IMR-90 (cell line): ENCODE results near the gene RBKS. TPM values are rescaled to one million over a fixed set of nuclear protein-coding genes. Genes with fewer than 3 reads are reported as not detected.

ENCODE experiments used
- ATAC-seq: fragments of 200-7000 bp; cut with Tn5 transposase; 2 replicates; pipeline ENCODE4 v1.9.1; 2020; ENCODE audit warnings: low read depth, mild to moderate bottlenecking, moderate library complexity
- BruUV-seq: library from RNA; stranded (reverse); fragments of 400-500 nt; replicated peaks from 2 replicates; lab custom pipeline; 2021; lab: Mats Ljungman, UMichigan
- CTCF ChIA-PET: fragments of 300-600 bp; formaldehyde crosslinking; extraction: SDS; loops from one replicate; lab custom pipeline; 2021; ENCODE audit warnings: antibody characterized with exemption; lab: Yijun Ruan, JAX
- POLR2A ChIA-PET: fragments of 300-600 bp; sonication (Branson Sonifier 250); formaldehyde crosslinking; loops from one replicate; lab custom pipeline; 2022; ENCODE audit warnings: antibody characterized with exemption; ENCODE audit not compliant: unreplicated experiment; lab: Charles Lee
- DNase-seq: peaks from one replicate; pipeline ENCODE4 v3.0.0; 2013
- H2AFZ ChIP-seq: replicated peaks from 2 replicates; pipeline ENCODE3; 2013; ENCODE audit warnings: low read length, mild to moderate bottlenecking; ENCODE audit not compliant: poor library complexity
- H2AK5ac ChIP-seq: 2 replicates; pipeline ENCODE4 v1.6.1; 2013; ENCODE audit warnings: low read depth, low read length, inconsistent platforms
- H2AK9ac ChIP-seq: replicated peaks from 2 replicates; pipeline ENCODE3; 2013; ENCODE audit warnings: mild to moderate bottlenecking, low read depth, low read length, moderate library complexity; ENCODE audit not compliant: poor library complexity
- H2BK120ac ChIP-seq: 2 replicates; pipeline ENCODE4 v1.6.1; 2013; ENCODE audit warnings: low read depth, low read length, inconsistent platforms
- H2BK15ac ChIP-seq: 3 replicates; pipeline ENCODE4 v1.6.1; 2013; ENCODE audit warnings: low read depth, low read length, inconsistent platforms
- H2BK20ac ChIP-seq: 2 replicates; pipeline ENCODE4 v1.6.1; 2013; ENCODE audit warnings: low read depth, mild to moderate bottlenecking, inconsistent platforms, low read length, moderate library complexity
- H2BK5ac ChIP-seq: 2 replicates; pipeline ENCODE4 v1.6.1; 2013; ENCODE audit warnings: mild to moderate bottlenecking, low read depth, low read length, inconsistent platforms; ENCODE audit not compliant: poor library complexity, severe bottlenecking
- H3K14ac ChIP-seq: replicated peaks from 2 replicates; pipeline ENCODE4 v1.6.1; 2013; ENCODE audit warnings: low read depth, low read length, inconsistent platforms
- H3K18ac ChIP-seq: 2 replicates; pipeline ENCODE4 v1.6.1; 2013; ENCODE audit warnings: low read depth, low read length, control low read depth
- H3K23ac ChIP-seq: 2 replicates; pipeline ENCODE4 v1.6.1; 2013; ENCODE audit warnings: low read depth, low read length, inconsistent platforms
- H3K27ac ChIP-seq: 2 replicates; pipeline ENCODE4 v1.5.1; 2013; ENCODE audit warnings: mild to moderate bottlenecking, control low read depth, low read length; ENCODE audit not compliant: insufficient read depth
- H3K27me3 ChIP-seq: 2 replicates; pipeline ENCODE4 v1.6.1; 2013; ENCODE audit warnings: low read length; ENCODE audit not compliant: control insufficient read depth, insufficient read depth
- H3K36me3 ChIP-seq: 2 replicates; pipeline ENCODE4 v1.6.1; 2013; ENCODE audit warnings: low read length, mixed read lengths; ENCODE audit not compliant: control insufficient read depth, insufficient read depth
- H3K4ac ChIP-seq: 2 replicates; pipeline ENCODE4 v1.6.1; 2013; ENCODE audit warnings: low read depth, low read length, inconsistent platforms
- H3K4me1 ChIP-seq: 2 replicates; pipeline ENCODE4 v1.6.1; 2013; ENCODE audit warnings: low read length, mixed read lengths; ENCODE audit not compliant: control insufficient read depth, insufficient read depth
- H3K4me2 ChIP-seq: 2 replicates; pipeline ENCODE4 v1.6.1; 2013; ENCODE audit warnings: low read depth, mild to moderate bottlenecking, control low read depth, low read length, moderate library complexity
- H3K4me3 ChIP-seq: 2 replicates; pipeline ENCODE4 v1.5.1; 2013; ENCODE audit warnings: low read depth, mild to moderate bottlenecking, control low read depth, low read length, moderate library complexity; ENCODE audit not compliant: insufficient read depth
- H3K56ac ChIP-seq: 2 replicates; pipeline ENCODE4 v1.6.1; 2013; ENCODE audit warnings: low read length, inconsistent platforms; ENCODE audit not compliant: insufficient read depth; ENCODE audit errors: extremely low read depth
- H3K79me1 ChIP-seq, 2 experiments: 2 replicates each; pipeline ENCODE4 v1.6.1; 2013; ENCODE audit warnings: low read length in 2 of 2, inconsistent platforms in 1 of 2, low read depth in 1 of 2
- H3K9ac ChIP-seq: 2 replicates; pipeline ENCODE4 v1.6.1; 2013; ENCODE audit warnings: low read depth, low read length, control low read depth
- H3K9me1 ChIP-seq: 2 replicates; pipeline ENCODE4 v1.6.1; 2013; ENCODE audit warnings: low read length, inconsistent platforms; ENCODE audit not compliant: insufficient read depth
- H3K9me3 ChIP-seq: 2 replicates; pipeline ENCODE4 v1.6.1; 2013; ENCODE audit warnings: low read length; ENCODE audit not compliant: control insufficient read depth, insufficient read depth
- H4K20me1 ChIP-seq: 2 replicates; pipeline ENCODE4 v1.6.1; 2013; ENCODE audit warnings: low read length, inconsistent platforms; ENCODE audit not compliant: insufficient read depth
- H4K5ac ChIP-seq: 2 replicates; pipeline ENCODE4 v1.6.1; 2013; ENCODE audit warnings: mild to moderate bottlenecking, low read depth, low read length, control low read depth
- H4K8ac ChIP-seq, 2 experiments: 2 replicates each; pipeline ENCODE4 v1.6.1; 2013; ENCODE audit warnings: low read depth in 2 of 2, low read length in 2 of 2, control low read depth in 1 of 2, inconsistent platforms in 1 of 2
- H4K91ac ChIP-seq: 2 replicates; pipeline ENCODE4 v1.6.1; 2013; ENCODE audit warnings: low read depth, low read length, inconsistent platforms; ENCODE audit not compliant: insufficient read depth
- CHD1 ChIP-seq: IDR thresholded peaks from 2 replicates; pipeline ENCODE4 v1.6.1; 2012; ENCODE audit warnings: low read depth, low read length, improper control_type of control experiment
- CTCF ChIP-seq: conservative IDR thresholded peaks from 2 replicates; pipeline ENCODE4 v1.5.1; 2012; ENCODE audit warnings: mild to moderate bottlenecking, low read depth, low read length, improper control_type of control experiment
- MAFK ChIP-seq: IDR thresholded peaks from 2 replicates; pipeline ENCODE4 v1.6.1; 2012; ENCODE audit warnings: low read depth, low read length, improper control_type of control experiment
- POLR2A ChIP-seq: IDR thresholded peaks from 2 replicates; pipeline ENCODE4 v1.6.1; 2012; ENCODE audit warnings: mild to moderate bottlenecking, low read depth, low read length
- RAD21 ChIP-seq: IDR thresholded peaks from 2 replicates; pipeline ENCODE4 v1.6.1; 2012; ENCODE audit warnings: low read length, improper control_type of control experiment
- RCOR1 ChIP-seq: IDR thresholded peaks from 2 replicates; pipeline ENCODE4 v1.6.1; 2012; ENCODE audit warnings: mild to moderate bottlenecking, low read length, improper control_type of control experiment; ENCODE audit not compliant: insufficient replicate concordance
- RFX5 ChIP-seq: IDR thresholded peaks from 2 replicates; pipeline ENCODE4 v1.8.0; 2012; ENCODE audit warnings: low read depth, mild to moderate bottlenecking, low read length, moderate library complexity
- WGBS, 2 experiments: methylation state at CpG; one replicate each; pipeline versions ENCODE4 v1.1.5 to v1.1.7; 2013; ENCODE audit warnings: missing lambda C conversion rate in 2 of 2; ENCODE audit not compliant: insufficient read length in 1 of 2; ENCODE audit errors: extremely low coverage in 2 of 2; 5-methylcytosine and 5-hydroxymethylcytosine counted together
- dilution Hi-C: fragments of 300-500 bp; cut with HindIII; formaldehyde crosslinking; loops from one replicate; pipeline ENCODE4 v1.14.3; 2018; ENCODE audit warnings: low sequenced_read_pairs; ENCODE audit not compliant: unreplicated experiment
- in situ Hi-C: fragments of 300-500 bp; cut with MboI; formaldehyde crosslinking; loops from 3 replicates; pipeline ENCODE4 v1.14.3; 2019; ENCODE audit warnings: low sequenced_read_pairs, inconsistent platforms, mixed read lengths
- intact Hi-C: fragments of 100-400 bp; cut with micrococcal nuclease; formaldehyde crosslinking; loops from 2 replicates; pipeline ENCODE4 v1.10.0; 2022
- polyA plus RNA-seq, 3 experiments: library from polyadenylated mRNA; depleted of rRNA; stranded (reverse); fragments of >200 nt; gene quantifications; 2 replicates each; pipeline ENCODE4 v1.2.3, GENCODE V29; 2012; ENCODE audit warnings: low replicate concordance in 1 of 3
- total RNA-seq: library from RNA; depleted of rRNA; stranded (reverse); fragments of >200 nt; gene quantifications from 2 replicates; pipeline ENCODE4 v1.2.3, GENCODE V29; 2012

The RBKS gene
- total and polyA plus RNA-seq, 2 of the 4 experiments (the other 2 are of a cell fraction) = 1.1 to 1.4 TPM

GRCh38 chr2:27931361-27931950 lies 41.3 kb upstream of the RBKS start:
- Histone ChIP-seq H4K5ac (no peak overlapping the region), H3K56ac (no peak overlapping the region), H3K18ac (no peak overlapping the region), H3K9me1 (peaks cover 4% of the 10 kb centered on the region; the same call in 1 of the 2 replicates), H3K4me1 (0 out of 2 replicates have a peak, but pooled peaks cover 3% of the 10 kb centered on the region), H3K36me3 (no peaks in the 10 kb centered on the region; the same call in 1 of the 2 replicates), H3K27me3 (no peaks in the 10 kb centered on the region), H2BK5ac (no peak overlapping the region), H3K4me3 (no peak overlapping the region), H2BK15ac (no peak overlapping the region), H3K23ac (no peak overlapping the region), H3K14ac (no peak overlapping the region), H4K8ac (no peak overlapping the region), H3K27ac (no peak overlapping the region), H3K9ac (no peak overlapping the region), H2BK20ac (no peak overlapping the region), H3K4me2 (no peak overlapping the region), H3K79me1 (peaks cover 5 to 6% of the 10 kb centered on the region in 2 experiments; a peak in 2 of 4 replicates), H4K91ac (no peak overlapping the region), H2AK9ac (no peak overlapping the region), H3K4ac (no peak overlapping the region), H2BK120ac (no peak overlapping the region), H3K9me3 (no peaks in the 10 kb centered on the region), H2AK5ac (no peak overlapping the region), H4K20me1 (no peaks in the 10 kb centered on the region), H2AFZ (no peak overlapping the region)
- no peak for ATAC-seq
- no peak for DNase-seq
- dilution Hi-C loops = no loop called here
- in situ Hi-C loops = no loop called here
- WGBS, 2 experiments = no CpG with 5 or more reads among the region's 4 CpGs
- POLR2A ChIA-PET = no interaction called here
- CTCF ChIA-PET = no interaction called here
- TF ChIP-seq CHD1 = no peak
- no peak for TF ChIP-seq RFX5
- TF ChIP-seq CTCF = no peak
- TF ChIP-seq POLR2A = no peak
- no peak for TF ChIP-seq MAFK
- no peak for TF ChIP-seq RCOR1
- no peak for TF ChIP-seq RAD21
- BruUV-seq = no TSS peak
- intact Hi-C loops = no loop called here
